GM21515 (cell line): ENCODE results near the gene CDH23.

Experiments
- ATAC-seq: cut with Tn5 transposase; IDR thresholded peaks from one replicate; pipeline ENCODE4 v1.9.1; 2021; ENCODE audit not compliant: unreplicated experiment

The CDH23 gene

GRCh38 chr10:71695502-71696476, 299.1 kb downstream of the CDH23 start:
- no peak for ATAC-seq

- ATAC-seq, result no peak
These were observed 300.1 kb downstream of the CDH23 start for GRCh38 chr10:71696628-71697326.

GRCh38 chr10:71697938-71698709, 301.4 kb downstream of the CDH23 start:
- no peak for ATAC-seq

GRCh38 chr10:71698737-71699136, 302.0 kb downstream of the CDH23 start:
- ATAC-seq, result no peak

GRCh38 chr10:71700731-71701368, 304.1 kb downstream of the CDH23 start:
- ATAC-seq, result no peak

GRCh38 chr10:71701496-71702132, 304.9 kb downstream of the CDH23 start:
- no peak for ATAC-seq

- no peak for ATAC-seq
These were observed 306.9 kb downstream of the CDH23 start for GRCh38 chr10:71703577-71703976.

GRCh38 chr10:71704816-71705215, 308.1 kb downstream of the CDH23 start:
- no peak for ATAC-seq

GRCh38 chr10:71705582-71705981, 308.9 kb downstream of the CDH23 start:
- no peak for ATAC-seq

- no peak for ATAC-seq
These were observed 309.7 kb downstream of the CDH23 start for GRCh38 chr10:71706216-71707121.

GRCh38 chr10:71707240-71707789, 310.6 kb downstream of the CDH23 start:
- ATAC-seq, result no peak

- ATAC-seq, result no peak
These were observed 311.6 kb downstream of the CDH23 start for GRCh38 chr10:71708301-71708703.

GRCh38 chr10:71708897-71709882, 312.5 kb downstream of the CDH23 start:
- ATAC-seq, result no peak

- no peak for ATAC-seq
These were observed 313.8 kb downstream of the CDH23 start for GRCh38 chr10:71710519-71710918.

GRCh38 chr10:71711052-71711623, 314.4 kb downstream of the CDH23 start:
- ATAC-seq, result no peak

- ATAC-seq, result no peak
These were observed 315.4 kb downstream of the CDH23 start for GRCh38 chr10:71712170-71712569.

- ATAC-seq, result no peak
These were observed 315.9 kb downstream of the CDH23 start for GRCh38 chr10:71712572-71713134.
